DMS53 (cell line): ENCODE data around the gene ALDH18A1.

Experiments
- DNase-seq: peaks from one replicate; lab custom pipeline; 2025; lab: John Stamatoyannopoulos, UW

Gene ALDH18A1

GRCh38 chr10:95579292-95579691 lies 77.2 kb downstream of the ALDH18A1 start:
- DNase-seq, result no peak

GRCh38 chr10:95578619-95579018 lies 77.9 kb downstream of the ALDH18A1 start:
- no peak for DNase-seq

- no peak for DNase-seq
Measured at GRCh38 chr10:95574649-95575365, 81.7 kb downstream of the ALDH18A1 start.

GRCh38 chr10:95573964-95574604 lies 82.4 kb downstream of the ALDH18A1 start:
- no peak for DNase-seq

GRCh38 chr10:95573527-95573926 lies 83.0 kb downstream of the ALDH18A1 start:
- DNase-seq, result no peak

- no peak for DNase-seq
Measured at GRCh38 chr10:95572131-95572820, 84.2 kb downstream of the ALDH18A1 start.

- no peak for DNase-seq
Measured at GRCh38 chr10:95571390-95571789, 85.1 kb downstream of the ALDH18A1 start.

GRCh38 chr10:95569368-95569767 lies 87.1 kb downstream of the ALDH18A1 start:
- no peak for DNase-seq

GRCh38 chr10:95567903-95568630 lies 88.4 kb downstream of the ALDH18A1 start:
- DNase-seq, result peak; percentile 30

GRCh38 chr10:95566136-95566535 lies 90.4 kb downstream of the ALDH18A1 start:
- DNase-seq, result no peak

- no peak for DNase-seq
Measured at GRCh38 chr10:95565336-95565735, 91.2 kb downstream of the ALDH18A1 start.

GRCh38 chr10:95564291-95564690 lies 92.2 kb downstream of the ALDH18A1 start:
- no peak for DNase-seq

- no peak for DNase-seq
Measured at GRCh38 chr10:95562341-95562965, 94.1 kb downstream of the ALDH18A1 start.

GRCh38 chr10:95561864-95562177 lies 94.7 kb downstream of the ALDH18A1 start:
- no peak for DNase-seq

- DNase-seq, result peak; percentile 99
Measured at GRCh38 chr10:95561177-95561863, 95.2 kb downstream of the ALDH18A1 start, which contains the start of gene SORBS1. Gene SORBS1, minus strand, starts transcription at chr10:95561371. Its CDS starts 120,236 bp downstream, at chr10:95441135.

GRCh38 chr10:95560278-95561176 lies 96.0 kb downstream of the ALDH18A1 start:
- DNase-seq, result peak; percentile 77

- DNase-seq, result no peak
Measured at GRCh38 chr10:95559896-95560277, 96.6 kb downstream of the ALDH18A1 start.

GRCh38 chr10:95559471-95559870 lies 97.0 kb downstream of the ALDH18A1 start:
- DNase-seq, result no peak

- peak; percentile 9 for DNase-seq
Measured at GRCh38 chr10:95558593-95559320, 97.8 kb downstream of the ALDH18A1 start.
